Esophagus squamous epithelium (tissue), 5 donors: ENCODE data around the gene HLCS. TPM values are rescaled to one million over a fixed set of nuclear protein-coding genes. Genes with fewer than 3 reads are reported as not detected.
A peak's percentile ranks its signal among the peaks of the same experiment; 100 is the strongest.

Source experiments
- DNase-seq: peaks from one replicate; lab custom pipeline; 2025; lab: John Stamatoyannopoulos, UW
- H3K27ac ChIP-seq, 4 donors: fragments of 200-600 bp; sonication (generic); one replicate each; pipeline ENCODE4 v1.5.1; 2016 to 2019; ENCODE audit warnings: mild to moderate bottlenecking in 1 of 4
- H3K27me3 ChIP-seq, 4 donors: fragments of 200-600 bp; sonication (generic); 1 replicate in 3 of 4; 2 replicates in 1 of 4; pipeline versions ENCODE4 v1.5.1 to v1.6.0; 2017 to 2021; ENCODE audit warnings: antibody characterized with exemption in 1 of 4
- H3K36me3 ChIP-seq, 3 donors: fragments of 200-600 bp; sonication (generic); one replicate each; pipeline ENCODE4 v1.5.1; 2016 to 2019
- H3K4me1 ChIP-seq, 3 donors: fragments of 200-600 bp; sonication (generic); one replicate each; pipeline ENCODE4 v1.5.1; 2017 to 2019
- H3K4me3 ChIP-seq, 4 donors: fragments of 200-600 bp; sonication (generic); 1 replicate in 3 of 4; 2 replicates in 1 of 4; pipeline ENCODE4 v1.5.1; 2016 to 2019; ENCODE audit warnings: mild to moderate bottlenecking in 2 of 4, moderate library complexity in 1 of 4
- H3K9me3 ChIP-seq, 3 donors: fragments of 200-600 bp; sonication (generic); one replicate each; pipeline ENCODE4 v1.5.1; 2016 to 2019
- POLR2A ChIP-seq, 4 donors: fragments of 450-650 bp; IDR thresholded peaks; one replicate each; pipeline ENCODE4 v1.6.1; 2017; ENCODE audit warnings: antibody characterized with exemption in 4 of 4, mild to moderate bottlenecking in 4 of 4, moderate library complexity in 3 of 4
- WGBS, 2 donors: methylation state at CpG; one replicate each; pipeline ENCODE4 v1.1.5; 2018; 5-methylcytosine and 5-hydroxymethylcytosine counted together
- intact Hi-C: fragments of 100-400 bp; cut with DNase I; formaldehyde crosslinking; loops from one replicate; pipeline ENCODE4 v1.15.0; 2022
- total RNA-seq, 4 donors: library from RNA; depleted of rRNA; stranded (reverse); fragments of >200 nt; gene quantifications; one replicate each; pipeline ENCODE4 v1.1.0, GENCODE V29; 2016
- TF ChIP-seq, protein P1 (sequence below), 6 experiments: fragments of 450-650 bp in 4 of 6; fragments of 200-600 bp in 2 of 6; sonication (generic) in 2 of 6; IDR thresholded peaks; one replicate each; pipeline ENCODE4 v1.5.1; 2016 to 2019; ENCODE audit warnings: antibody characterized with exemption in 6 of 6, mild to moderate bottlenecking in 4 of 6, moderate library complexity in 4 of 6
- donor health status: DM: yes; HTN: yes; CAD: no.

The HLCS gene
- total RNA-seq, 4 donors from 2014 or later: 6.3 to 19.5 (median 13.5) TPM

DNA sequence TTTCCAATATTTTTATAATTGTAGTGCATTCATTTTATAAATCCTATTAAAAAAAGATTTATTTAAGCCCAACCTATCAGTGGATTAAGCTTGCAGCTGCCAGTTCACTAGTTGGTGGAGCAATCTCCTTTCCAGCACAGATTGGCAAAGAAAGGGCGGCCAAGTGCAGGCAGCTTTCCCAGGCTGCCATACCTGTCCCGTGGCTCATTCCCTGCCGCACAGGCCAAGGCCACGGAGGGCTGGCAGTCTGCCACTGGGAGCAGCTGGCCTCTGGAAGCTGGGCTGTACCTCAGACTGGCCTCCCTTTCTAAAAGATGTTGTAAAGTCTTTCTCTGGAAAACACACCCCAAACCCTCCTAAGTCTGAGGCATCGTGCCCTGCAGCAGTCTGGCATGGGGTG, 193.4 kb downstream of the HLCS start:
- DNase-seq: no peak
- Histone ChIP-seq H3K9me3 (no peaks in the 10 kb centered on the region), H3K27ac (peak overlapping the region in 1 of 4 donors; percentile 30), H3K4me3 (no peak overlapping the region), H3K36me3 (no peaks in the 10 kb centered on the region), H3K27me3 (no peaks in the 10 kb centered on the region), H3K4me1 (peaks cover 5 to 33% (median 15%) of the 10 kb centered on the region in 3 donors)
- TF ChIP-seq, protein P1, sequence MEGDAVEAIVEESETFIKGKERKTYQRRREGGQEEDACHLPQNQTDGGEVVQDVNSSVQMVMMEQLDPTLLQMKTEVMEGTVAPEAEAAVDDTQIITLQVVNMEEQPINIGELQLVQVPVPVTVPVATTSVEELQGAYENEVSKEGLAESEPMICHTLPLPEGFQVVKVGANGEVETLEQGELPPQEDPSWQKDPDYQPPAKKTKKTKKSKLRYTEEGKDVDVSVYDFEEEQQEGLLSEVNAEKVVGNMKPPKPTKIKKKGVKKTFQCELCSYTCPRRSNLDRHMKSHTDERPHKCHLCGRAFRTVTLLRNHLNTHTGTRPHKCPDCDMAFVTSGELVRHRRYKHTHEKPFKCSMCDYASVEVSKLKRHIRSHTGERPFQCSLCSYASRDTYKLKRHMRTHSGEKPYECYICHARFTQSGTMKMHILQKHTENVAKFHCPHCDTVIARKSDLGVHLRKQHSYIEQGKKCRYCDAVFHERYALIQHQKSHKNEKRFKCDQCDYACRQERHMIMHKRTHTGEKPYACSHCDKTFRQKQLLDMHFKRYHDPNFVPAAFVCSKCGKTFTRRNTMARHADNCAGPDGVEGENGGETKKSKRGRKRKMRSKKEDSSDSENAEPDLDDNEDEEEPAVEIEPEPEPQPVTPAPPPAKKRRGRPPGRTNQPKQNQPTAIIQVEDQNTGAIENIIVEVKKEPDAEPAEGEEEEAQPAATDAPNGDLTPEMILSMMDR (IDR thresholded peaks at IDR 0.05): no peak
- TF ChIP-seq POLR2A (IDR thresholded peaks at IDR 0.05): no peak
- 0 to 11% methylated on average over 2 to 5 of the region's 5 CpGs for WGBS, 2 donors
- intact Hi-C loops: no loop called here

DNA sequence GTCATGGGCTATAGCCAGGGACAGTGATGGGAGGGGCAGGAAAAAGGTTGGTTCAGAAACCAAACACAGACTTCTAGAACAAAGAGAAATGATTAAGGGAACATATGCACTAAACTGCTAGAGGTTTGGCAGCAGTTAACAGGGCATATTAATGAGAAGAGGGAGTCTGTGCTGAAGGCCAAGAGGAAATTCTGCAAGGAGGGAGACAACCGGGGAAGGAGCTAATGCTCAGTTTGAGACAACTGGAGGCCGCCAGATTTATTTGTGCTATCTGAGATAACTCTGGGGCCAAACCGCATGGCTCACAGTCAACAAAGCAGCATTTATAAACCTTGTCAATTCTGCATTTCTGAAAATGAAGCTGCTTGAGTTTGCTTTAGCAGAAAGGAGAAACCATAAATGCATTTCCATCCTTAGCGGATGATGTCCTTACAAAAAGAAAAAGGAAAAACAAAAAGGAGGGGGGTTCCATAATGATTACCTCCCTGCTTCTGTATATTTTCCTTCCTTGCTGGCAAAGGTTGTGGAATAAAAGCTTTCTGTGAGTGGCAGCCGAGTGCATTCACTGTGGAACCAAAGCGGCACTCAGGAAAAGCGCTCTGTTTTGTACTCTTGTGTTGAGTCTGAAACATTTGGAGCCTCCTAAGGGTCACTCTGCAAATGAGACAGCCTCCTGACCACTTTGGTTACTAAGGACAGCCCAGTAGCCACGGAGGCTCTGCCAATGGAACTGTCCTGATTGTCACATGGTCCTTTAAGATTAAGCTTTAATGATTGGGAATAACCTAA, 197.2 kb downstream of the HLCS start:
- WGBS, 2 donors: 48 to 58% methylated on average over 6 to 8 of the region's 8 CpGs
- Histone ChIP-seq H3K9me3 (no peaks in the 10 kb centered on the region), H3K4me3 (no peak overlapping the region), H3K27me3 (no peaks in the 10 kb centered on the region), H3K4me1 (peaks cover 5 to 61% (median 20%) of the 10 kb centered on the region in 3 donors), H3K36me3 (no peaks in the 10 kb centered on the region), H3K27ac (peak overlapping the region; percentile 0 to 49 (median 37))
- DNase-seq: no peak
- intact Hi-C loops: no loop called here
- no peak for TF ChIP-seq POLR2A (IDR thresholded peaks at IDR 0.05)
- TF ChIP-seq, protein P1 (IDR thresholded peaks at IDR 0.05): no peak

DNA sequence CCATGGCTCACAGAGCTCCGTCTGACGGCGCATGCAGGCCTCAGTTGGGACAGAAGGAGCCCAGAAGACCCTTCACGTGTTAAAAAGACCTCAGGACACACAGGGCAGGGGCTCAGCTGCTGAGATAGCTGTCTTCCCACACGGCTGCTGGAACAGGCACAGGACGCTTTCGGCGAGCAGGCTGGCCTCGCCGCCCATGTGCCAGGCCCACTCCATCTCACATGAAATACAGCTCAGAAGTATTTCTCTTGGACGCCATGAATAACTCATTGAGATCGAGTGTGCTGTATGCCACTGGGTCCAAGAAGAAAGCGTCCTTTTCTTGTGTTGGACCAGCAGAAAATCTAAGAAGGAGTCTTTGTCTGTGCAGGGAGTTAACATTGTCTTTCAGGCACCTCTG, 198.0 kb downstream of the HLCS start:
- DNase-seq: no peak
- Histone ChIP-seq H3K27me3 (no peaks in the 10 kb centered on the region), H3K36me3 (no peaks in the 10 kb centered on the region), H3K4me1 (peaks cover 5 to 60% (median 19%) of the 10 kb centered on the region in 3 donors), H3K9me3 (no peaks in the 10 kb centered on the region), H3K27ac (peak overlapping the region; percentile 0 to 49 (median 37)), H3K4me3 (no peak overlapping the region)
- WGBS, 2 donors: 88 to 89% methylated on average over 13 of the region's 13 CpGs
- intact Hi-C loops: no loop called here
- TF ChIP-seq POLR2A (IDR thresholded peaks at IDR 0.05): no peak
- TF ChIP-seq, protein P1 (IDR thresholded peaks at IDR 0.05): no peak

DNA sequence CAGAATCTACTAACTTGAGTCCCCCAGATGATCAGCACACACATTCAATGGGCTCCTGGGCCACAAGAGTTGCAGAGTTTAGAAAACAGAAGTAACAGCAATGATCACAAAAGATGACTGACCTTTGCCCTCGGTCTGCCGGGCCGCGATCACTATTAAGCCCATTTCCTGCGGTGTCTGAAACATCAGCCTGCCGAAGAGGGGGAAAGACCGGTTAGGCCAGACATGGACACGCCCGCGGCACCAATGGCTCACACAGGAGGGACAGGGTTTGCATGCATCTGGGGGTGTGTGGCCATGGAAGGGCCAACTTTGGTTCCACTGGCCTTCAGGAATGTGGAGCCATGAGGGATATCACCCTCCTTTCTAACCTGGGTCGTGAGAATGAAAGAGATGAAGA, 199.4 kb downstream of the HLCS start:
- Histone ChIP-seq H3K4me1 (peaks cover 5 to 46% (median 15%) of the 10 kb centered on the region in 3 donors), H3K4me3 (no peak overlapping the region), H3K27ac (peak overlapping the region in 2 of 4 donors; percentile 27 to 48), H3K36me3 (no peaks in the 10 kb centered on the region), H3K9me3 (no peaks in the 10 kb centered on the region), H3K27me3 (no peaks in the 10 kb centered on the region)
- no peak for TF ChIP-seq POLR2A (IDR thresholded peaks at IDR 0.05)
- TF ChIP-seq, protein P1 (IDR thresholded peaks at IDR 0.05): no peak
- WGBS, 2 donors: 82 to 88% methylated on average over 6 to 11 of the region's 11 CpGs
- intact Hi-C loops: no loop called here
- no peak for DNase-seq

DNA sequence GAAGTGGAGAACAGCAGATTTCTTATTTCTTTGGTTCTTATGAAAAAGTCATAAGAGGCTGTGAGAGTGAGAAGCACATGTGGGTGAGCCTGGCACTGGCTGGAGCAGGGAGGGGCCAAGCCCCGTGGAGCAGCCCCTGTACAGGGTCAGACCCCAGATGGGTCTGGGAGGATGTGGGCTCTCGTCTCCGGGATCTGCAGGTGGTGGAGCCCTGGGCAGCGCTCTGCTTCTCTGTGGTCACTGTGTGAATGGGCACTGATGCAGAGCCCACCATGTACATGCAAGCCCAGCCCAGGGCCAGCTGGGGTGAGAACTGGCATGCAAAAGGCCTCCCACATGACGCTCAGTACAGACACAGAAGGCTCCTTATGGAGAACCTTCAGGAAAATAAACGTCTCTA, 200.0 kb downstream of the HLCS start:
- peaks cover 5 to 46% (median 15%) of the 10 kb centered on the region in 3 donors for H3K4me1 ChIP-seq
- no peaks in the 10 kb centered on the region for H3K36me3 ChIP-seq
- peak overlapping the region in 2 of 4 donors; percentile 27 to 48 for H3K27ac ChIP-seq
- intact Hi-C loops: no loop called here
- H3K4me3 ChIP-seq: no peak overlapping the region
- TF ChIP-seq POLR2A (IDR thresholded peaks at IDR 0.05): no peak
- TF ChIP-seq, protein P1 (IDR thresholded peaks at IDR 0.05): no peak
- no peaks in the 10 kb centered on the region for H3K9me3 ChIP-seq
- no peak for DNase-seq
- 65 to 98% methylated on average over 2 to 5 of the region's 6 CpGs for WGBS, 2 donors
- no peaks in the 10 kb centered on the region for H3K27me3 ChIP-seq
